ENCODE measurements around the gene PTPRG.

- no peak for TF ChIP-seq CTCF (IDR thresholded peaks at IDR 0.05)
- TF ChIP-seq POLR2A (IDR thresholded peaks at IDR 0.05) = no peak
Observed at GRCh38 chr3:62145086-62145757, 583.9 kb downstream of the PTPRG start.
